ENCODE results near the gene MSL2.
"Not testable (repeated sequence)": the region's sequence is repeated elsewhere in the genome, so short reads cannot be mapped to it uniquely, and the experiment has no call there.

DNA sequence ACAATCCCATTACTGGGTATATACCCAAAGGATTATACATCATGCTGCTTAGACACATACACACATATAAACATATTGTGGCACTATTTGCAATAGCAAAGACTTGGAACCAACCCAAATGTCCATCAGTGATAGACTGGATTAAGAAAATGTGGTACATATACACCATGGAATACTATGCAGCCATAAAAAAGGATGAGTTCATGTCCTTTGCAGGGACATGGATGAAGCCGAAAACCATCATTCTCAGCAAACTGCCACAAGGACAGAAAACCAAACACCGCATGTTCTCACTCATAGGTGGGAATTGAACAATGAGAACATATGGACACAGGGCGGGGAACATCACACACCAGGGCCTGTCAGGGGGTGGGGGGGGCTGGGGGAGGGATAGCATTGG is 64.5 kb downstream of the MSL2 start:
- not testable (repeated sequence) for TF ChIP-seq POLR2A, POLR2AphosphoS5 (IDR thresholded peaks at IDR 0.05)
- TF ChIP-seq, protein P1, sequence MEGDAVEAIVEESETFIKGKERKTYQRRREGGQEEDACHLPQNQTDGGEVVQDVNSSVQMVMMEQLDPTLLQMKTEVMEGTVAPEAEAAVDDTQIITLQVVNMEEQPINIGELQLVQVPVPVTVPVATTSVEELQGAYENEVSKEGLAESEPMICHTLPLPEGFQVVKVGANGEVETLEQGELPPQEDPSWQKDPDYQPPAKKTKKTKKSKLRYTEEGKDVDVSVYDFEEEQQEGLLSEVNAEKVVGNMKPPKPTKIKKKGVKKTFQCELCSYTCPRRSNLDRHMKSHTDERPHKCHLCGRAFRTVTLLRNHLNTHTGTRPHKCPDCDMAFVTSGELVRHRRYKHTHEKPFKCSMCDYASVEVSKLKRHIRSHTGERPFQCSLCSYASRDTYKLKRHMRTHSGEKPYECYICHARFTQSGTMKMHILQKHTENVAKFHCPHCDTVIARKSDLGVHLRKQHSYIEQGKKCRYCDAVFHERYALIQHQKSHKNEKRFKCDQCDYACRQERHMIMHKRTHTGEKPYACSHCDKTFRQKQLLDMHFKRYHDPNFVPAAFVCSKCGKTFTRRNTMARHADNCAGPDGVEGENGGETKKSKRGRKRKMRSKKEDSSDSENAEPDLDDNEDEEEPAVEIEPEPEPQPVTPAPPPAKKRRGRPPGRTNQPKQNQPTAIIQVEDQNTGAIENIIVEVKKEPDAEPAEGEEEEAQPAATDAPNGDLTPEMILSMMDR (IDR thresholded peaks at IDR 0.05 in 8 of 11, conservative IDR thresholded peaks at IDR 0.05 in 3 of 11), result not testable (repeated sequence)
